GF-D8 (cell line): Measurements from ENCODE around the gene KAZN.
"Not testable (repeated sequence)": the region's sequence is repeated elsewhere in the genome, so short reads cannot be mapped to it uniquely, and the experiment has no call there.

ENCODE experiments used
- DNase-seq: peaks from one replicate; lab custom pipeline; 2025; lab: John Stamatoyannopoulos, UW

KAZN gene

GRCh38 chr1:14956579-14957195 lies 358.2 kb downstream of the KAZN start:
- DNase-seq: no peak

- no peak for DNase-seq
Observed at GRCh38 chr1:14957375-14958098, 359.1 kb downstream of the KAZN start.

- DNase-seq: no peak
Observed at GRCh38 chr1:14958249-14959058, 360.0 kb downstream of the KAZN start.

- DNase-seq: no peak
Observed at GRCh38 chr1:14959059-14959694, 360.7 kb downstream of the KAZN start.

DNA sequence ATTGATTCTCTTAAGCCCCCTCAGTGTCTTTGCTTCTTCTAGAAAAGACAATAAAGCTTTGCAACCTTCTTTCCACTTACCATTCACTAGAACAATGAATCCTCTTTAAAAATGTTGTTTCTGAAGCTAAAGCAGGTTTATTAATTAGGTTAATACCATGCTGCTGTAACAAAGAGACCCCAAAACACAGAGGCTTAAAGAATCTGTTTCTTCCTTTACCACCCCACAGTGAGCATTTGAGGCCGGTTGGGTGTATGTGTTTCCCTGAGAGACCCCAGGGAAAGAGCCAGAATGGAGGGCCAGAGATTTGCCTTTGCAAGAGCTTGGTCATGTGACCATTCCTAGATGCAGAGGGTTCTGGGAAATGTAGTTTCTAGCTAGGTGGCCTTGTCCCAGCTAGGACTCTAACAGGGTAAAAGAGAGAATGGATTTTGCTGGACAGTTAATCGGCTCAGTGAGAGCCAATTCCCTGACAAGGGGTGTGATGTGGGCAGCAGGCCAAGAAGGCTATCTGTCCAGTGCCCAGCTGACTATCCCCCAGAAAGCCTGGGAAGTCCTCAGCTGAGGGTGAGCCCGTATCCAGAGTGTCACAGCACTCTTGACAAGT lies 363.3 kb downstream of the KAZN start:
- DNase-seq: no peak

DNA sequence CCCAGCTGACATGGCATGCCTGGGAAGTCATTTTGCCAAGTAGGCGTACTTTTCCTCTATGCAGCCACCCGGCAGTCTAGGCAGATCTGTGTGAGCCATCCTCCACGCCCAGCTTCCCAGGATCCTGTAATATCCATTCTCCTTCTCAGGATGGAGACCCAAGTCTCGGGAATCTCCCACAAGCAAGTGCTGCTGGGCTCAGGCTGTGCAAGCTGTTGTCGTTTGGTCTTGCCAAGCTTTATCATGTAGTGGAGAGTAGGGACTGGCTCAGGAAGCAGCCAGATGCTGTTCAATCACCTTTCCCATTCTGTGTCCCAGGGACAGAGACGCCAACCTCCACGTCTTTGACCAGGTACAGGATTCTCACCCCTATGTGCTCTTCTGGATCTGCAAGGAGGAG lies 363.9 kb downstream of the KAZN start:
- no peak for DNase-seq

GRCh38 chr1:14963791-14964710 lies 365.6 kb downstream of the KAZN start:
- not testable (repeated sequence) for DNase-seq

- DNase-seq: no peak
Observed at GRCh38 chr1:14964711-14965055, 366.2 kb downstream of the KAZN start.

GRCh38 chr1:14968251-14968851 lies 369.9 kb downstream of the KAZN start:
- DNase-seq: no peak

- DNase-seq: no peak
Observed at GRCh38 chr1:14969006-14969405, 370.5 kb downstream of the KAZN start.

GRCh38 chr1:14970115-14970798 lies 371.8 kb downstream of the KAZN start:
- DNase-seq: no peak

GRCh38 chr1:14970799-14971141 lies 372.3 kb downstream of the KAZN start:
- no peak for DNase-seq

DNA sequence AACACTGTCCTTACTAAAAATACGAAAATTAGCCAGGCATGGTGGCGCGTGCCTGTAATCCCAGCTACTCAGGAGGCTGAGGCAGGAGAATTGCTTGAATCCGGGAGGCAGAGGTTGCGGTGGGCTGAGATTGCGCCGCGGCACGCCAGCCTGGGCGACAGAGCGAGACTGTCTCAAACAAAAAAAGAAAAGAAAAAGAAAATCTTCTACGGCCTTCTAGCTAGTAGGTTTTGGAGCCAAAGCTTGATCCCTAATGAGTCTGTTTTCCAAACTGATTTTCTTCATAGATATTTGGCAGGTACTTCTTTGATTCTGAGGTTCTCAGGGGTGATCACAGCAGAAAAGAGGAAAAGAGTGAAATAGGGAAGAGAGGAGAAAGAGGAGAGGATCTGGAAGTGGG lies 372.7 kb downstream of the KAZN start:
- no peak for DNase-seq

DNA sequence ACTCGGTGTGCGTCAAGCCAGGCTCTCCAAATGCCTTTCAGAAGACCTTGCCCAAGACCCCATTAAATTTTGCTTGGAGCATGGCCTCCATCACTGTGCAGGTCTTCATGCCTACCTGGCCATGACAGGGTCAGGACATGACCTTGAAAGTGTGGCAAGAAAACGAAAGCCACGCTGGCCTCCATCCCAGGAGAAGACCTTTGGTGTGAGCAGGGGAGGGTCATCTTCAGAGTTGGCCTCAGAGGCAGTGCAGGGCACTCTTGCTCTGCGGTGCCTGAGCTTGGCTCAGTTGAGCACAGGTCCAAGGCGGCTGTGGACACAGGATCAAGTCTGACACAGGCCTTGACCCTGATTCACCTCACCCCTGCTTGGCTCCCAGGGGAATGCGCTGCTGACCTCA lies 373.6 kb downstream of the KAZN start:
- no peak for DNase-seq

DNA sequence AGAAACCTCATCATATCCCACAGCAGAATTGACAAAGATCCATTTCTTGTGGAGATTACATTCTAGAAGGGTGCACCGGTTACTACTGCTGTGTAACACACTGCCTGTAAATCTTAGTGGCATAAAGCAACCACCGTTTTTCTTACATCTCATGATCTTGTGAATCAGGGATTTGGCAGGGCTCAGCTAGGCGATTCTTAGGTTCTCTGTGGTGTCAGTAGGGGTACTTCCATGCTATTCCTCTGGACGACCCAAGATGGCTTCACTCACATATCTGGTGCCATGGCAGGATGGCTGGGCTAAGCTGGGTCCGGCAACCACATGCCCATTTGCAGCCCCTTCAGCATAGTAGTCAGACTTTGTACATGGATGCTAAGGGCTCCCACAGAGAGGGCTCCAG lies 375.3 kb downstream of the KAZN start:
- no peak for DNase-seq

- DNase-seq: no peak
Observed at GRCh38 chr1:14974361-14974760, 375.9 kb downstream of the KAZN start.

- no peak for DNase-seq
Observed at GRCh38 chr1:14975119-14975518, 376.6 kb downstream of the KAZN start.

- DNase-seq: no peak
Observed at GRCh38 chr1:14976256-14976655, 377.8 kb downstream of the KAZN start.

DNA sequence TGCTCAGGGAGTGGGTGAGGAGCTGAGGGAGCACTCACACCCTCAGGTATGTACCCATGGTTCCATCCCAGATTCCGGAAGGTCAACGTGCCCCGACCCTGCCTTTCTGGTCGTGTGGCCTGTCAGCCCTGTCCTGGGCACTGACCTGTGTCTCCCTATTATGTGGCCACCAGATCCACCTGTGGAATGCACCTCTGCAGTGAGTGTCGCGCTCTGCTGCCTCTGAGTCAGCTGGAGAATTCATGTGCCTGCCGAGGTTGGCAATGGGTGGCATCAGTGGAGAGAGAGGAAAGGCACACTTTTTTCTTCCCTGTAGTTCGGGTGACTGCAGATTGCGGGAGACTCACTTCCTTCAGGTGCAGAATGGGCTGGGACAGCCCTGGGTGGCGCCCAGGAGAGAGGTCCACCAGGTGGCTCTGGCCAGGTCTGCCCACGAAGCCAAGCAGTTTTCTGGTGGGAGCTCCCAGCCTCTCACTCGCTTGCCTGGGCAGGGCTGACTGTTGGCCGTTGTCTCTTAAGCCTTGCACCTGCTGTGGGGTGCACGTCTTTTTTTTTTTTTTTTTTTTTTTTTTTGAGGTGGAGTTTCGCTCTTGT lies 378.9 kb downstream of the KAZN start:
- DNase-seq: no peak
